CD14-positive monocyte (primary cell): ENCODE data around the gene ACSS1. TPM values are rescaled to one million over a fixed set of nuclear protein-coding genes. Genes with fewer than 3 reads are reported as not detected.
A peak's percentile ranks its signal among the peaks of the same experiment; 100 is the strongest.
"Not testable (repeated sequence)": the region's sequence is repeated elsewhere in the genome, so short reads cannot be mapped to it uniquely, and the experiment has no call there.

ENCODE experiments used
- DNase-seq, 3 donors: peaks; one replicate each; pipeline ENCODE4 v3.0.0-alpha.2; 2011 to 2022
- H2AFZ ChIP-seq: 2 replicates; pipeline ENCODE4 v1.6.0; 2012; ENCODE audit warnings: mild to moderate bottlenecking, low read depth, low read length, inconsistent platforms; ENCODE audit not compliant: insufficient read depth, poor library complexity, severe bottlenecking
- H3K27ac ChIP-seq, 2 donors: 1 replicate in 1 of 2; 2 replicates in 1 of 2; pipeline ENCODE4 v1.5.1; 2012 to 2013; ENCODE audit warnings: low read length in 2 of 2, control low read depth in 1 of 2, inconsistent platforms in 1 of 2, low read depth in 1 of 2, mild to moderate bottlenecking in 1 of 2
- H3K27me3 ChIP-seq, 2 donors: one replicate each; pipeline versions ENCODE4 v1.6.0 to v1.6.1; 2011 to 2013; ENCODE audit warnings: low read length in 2 of 2; ENCODE audit not compliant: control insufficient read depth in 2 of 2, insufficient read depth in 2 of 2
- H3K36me3 ChIP-seq, 2 donors: replicated peaks in 1 of 2; 1 replicate in 1 of 2; 2 replicates in 1 of 2; pipeline versions ENCODE4 v1.5.1 to v1.6.1; 2012 to 2013; ENCODE audit warnings: low read length in 2 of 2, control low read depth in 1 of 2, inconsistent platforms in 1 of 2, mild to moderate bottlenecking in 1 of 2; ENCODE audit not compliant: insufficient read depth in 2 of 2, control insufficient read depth in 1 of 2
- H3K4me1 ChIP-seq, 2 donors: 1 replicate in 1 of 2; 2 replicates in 1 of 2; pipeline versions ENCODE4 v1.5.1 to v1.6.1; 2012 to 2013; ENCODE audit warnings: low read length in 2 of 2, control low read depth in 1 of 2, inconsistent platforms in 1 of 2, mild to moderate bottlenecking in 1 of 2, moderate library complexity in 1 of 2; ENCODE audit not compliant: insufficient read depth in 2 of 2, control insufficient read depth in 1 of 2
- H3K4me2 ChIP-seq: replicated peaks from 2 replicates; pipeline ENCODE3; 2012; ENCODE audit warnings: low read length, moderate library complexity, mild to moderate bottlenecking; ENCODE audit not compliant: poor library complexity, severe bottlenecking; ENCODE audit errors: extremely low read depth
- H3K4me3 ChIP-seq, 3 experiments: fragments of 200-600 bp in 1 of 3; sonication (generic) in 1 of 3; replicated peaks in 1 of 3; 1 replicate in 2 of 3; 2 replicates in 1 of 3; pipeline ENCODE4 v1.5.1; 2011 to 2013; ENCODE audit warnings: low read length in 3 of 3, mild to moderate bottlenecking in 3 of 3, control low read depth in 2 of 3, low read depth in 2 of 3, inconsistent platforms in 1 of 3, moderate library complexity in 1 of 3
- H3K79me2 ChIP-seq: 2 replicates; pipeline ENCODE4 v1.6.0; 2012; ENCODE audit warnings: mild to moderate bottlenecking, control low read depth, inconsistent platforms, low read length, moderate library complexity; ENCODE audit not compliant: insufficient read depth
- H3K9ac ChIP-seq: 2 replicates; pipeline ENCODE4 v1.6.0; 2017; ENCODE audit warnings: low read length, mild to moderate bottlenecking; ENCODE audit not compliant: insufficient read depth, poor library complexity, severe bottlenecking
- H3K9me3 ChIP-seq, 2 donors: replicated peaks in 1 of 2; 1 replicate in 1 of 2; 2 replicates in 1 of 2; pipeline versions ENCODE4 v1.5.1 to v1.6.1; 2012 to 2013; ENCODE audit warnings: low read length in 2 of 2, control low read depth in 1 of 2; ENCODE audit not compliant: control insufficient read depth in 1 of 2, insufficient read depth in 1 of 2
- H4K20me1 ChIP-seq: 2 replicates; pipeline ENCODE4 v1.6.0; 2012; ENCODE audit warnings: mild to moderate bottlenecking, low read length, control low read depth, moderate library complexity; ENCODE audit not compliant: insufficient read depth
- H3K27ac Mint-ChIP-seq, 7 donors: one replicate each; pipeline ENCODE4 v1.8.0; 2020; ENCODE audit warnings: mild to moderate bottlenecking in 7 of 7, mixed read lengths in 7 of 7, moderate library complexity in 6 of 7, inconsistent platforms in 2 of 7
- H3K27me3 Mint-ChIP-seq, 3 donors: one replicate each; pipeline ENCODE4 v1.8.0; 2021 to 2022; ENCODE audit warnings: low read depth in 3 of 3, mild to moderate bottlenecking in 3 of 3, mixed read lengths in 3 of 3, moderate library complexity in 3 of 3, inconsistent platforms in 1 of 3
- H3K36me3 Mint-ChIP-seq, 2 donors: one replicate each; pipeline ENCODE4 v1.8.0; 2020; ENCODE audit warnings: mixed read lengths in 2 of 2, inconsistent platforms in 1 of 2, mild to moderate bottlenecking in 1 of 2
- H3K4me1 Mint-ChIP-seq: one replicate; pipeline ENCODE4 v1.8.0; 2020; ENCODE audit warnings: mild to moderate bottlenecking, mixed read lengths
- H3K4me3 Mint-ChIP-seq, 2 donors: one replicate each; pipeline ENCODE4 v1.8.0; 2020; ENCODE audit warnings: mild to moderate bottlenecking in 2 of 2, mixed read lengths in 2 of 2, moderate library complexity in 1 of 2
- H3K9me3 Mint-ChIP-seq, 7 donors: one replicate each; pipeline ENCODE4 v1.8.0; 2020 to 2022; ENCODE audit warnings: mixed read lengths in 7 of 7, mild to moderate bottlenecking in 6 of 7, moderate library complexity in 6 of 7, inconsistent platforms in 2 of 7
- WGBS: methylation state at CpG from one replicate; pipeline ENCODE4 v1.1.5; 2013; ENCODE audit warnings: missing lambda C conversion rate; ENCODE audit not compliant: insufficient coverage; 5-methylcytosine and 5-hydroxymethylcytosine counted together
- intact Hi-C, 2 donors: fragments of 100-400 bp; cut with micrococcal nuclease; formaldehyde crosslinking; loops; one replicate each; pipeline versions ENCODE4 v1.15.0 to v1.15.1; 2023
- polyA plus RNA-seq, 3 donors: library from polyadenylated mRNA; depleted of rRNA in 1 of 3; unstranded in 2 of 3; stranded (reverse) in 1 of 3; fragments of 300-500 nt in 2 of 3; fragments of >200 nt in 1 of 3; fragmentation: Illumina TruSeq in 2 of 3; gene quantifications; 1 replicate in 2 of 3; 2 replicates in 1 of 3; pipeline ENCODE4 v1.2.3, GENCODE V29; 2012 to 2021
- TF ChIP-seq, protein P1 (sequence below): fragments of 200-600 bp; IDR thresholded peaks from one replicate; pipeline ENCODE4 v1.8.0; 2022; ENCODE audit warnings: antibody characterized with exemption, mild to moderate bottlenecking

Gene ACSS1
- polyA plus RNA-seq, 3 donors, result 26.6 to 32.0 (median 27.6) TPM

GRCh38 chr20:25005220-25005619, 52.7 kb downstream of the ACSS1 start:
- intact Hi-C loops, result no loop called here
- no peak for DNase-seq
- TF ChIP-seq, protein P1, sequence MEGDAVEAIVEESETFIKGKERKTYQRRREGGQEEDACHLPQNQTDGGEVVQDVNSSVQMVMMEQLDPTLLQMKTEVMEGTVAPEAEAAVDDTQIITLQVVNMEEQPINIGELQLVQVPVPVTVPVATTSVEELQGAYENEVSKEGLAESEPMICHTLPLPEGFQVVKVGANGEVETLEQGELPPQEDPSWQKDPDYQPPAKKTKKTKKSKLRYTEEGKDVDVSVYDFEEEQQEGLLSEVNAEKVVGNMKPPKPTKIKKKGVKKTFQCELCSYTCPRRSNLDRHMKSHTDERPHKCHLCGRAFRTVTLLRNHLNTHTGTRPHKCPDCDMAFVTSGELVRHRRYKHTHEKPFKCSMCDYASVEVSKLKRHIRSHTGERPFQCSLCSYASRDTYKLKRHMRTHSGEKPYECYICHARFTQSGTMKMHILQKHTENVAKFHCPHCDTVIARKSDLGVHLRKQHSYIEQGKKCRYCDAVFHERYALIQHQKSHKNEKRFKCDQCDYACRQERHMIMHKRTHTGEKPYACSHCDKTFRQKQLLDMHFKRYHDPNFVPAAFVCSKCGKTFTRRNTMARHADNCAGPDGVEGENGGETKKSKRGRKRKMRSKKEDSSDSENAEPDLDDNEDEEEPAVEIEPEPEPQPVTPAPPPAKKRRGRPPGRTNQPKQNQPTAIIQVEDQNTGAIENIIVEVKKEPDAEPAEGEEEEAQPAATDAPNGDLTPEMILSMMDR, result no peak
- Mint-ChIP-seq H3K4me3 (no peak overlapping the region), H3K36me3 (peaks cover 58 to 60% of the 10 kb centered on the region in 2 donors), H3K9me3 (peaks cover 0 to 3% (median 0%) of the 10 kb centered on the region in 7 donors), H3K4me1 (no peaks in the 10 kb centered on the region), H3K27ac (peak overlapping the region in 1 of 7 donors; percentile 72), H3K27me3 (no peaks in the 10 kb centered on the region)
- H3K27me3 ChIP-seq, result no peaks in the 10 kb centered on the region
- H3K4me1 ChIP-seq, result no peaks in the 10 kb centered on the region
- 100% methylated on average over 1 of the region's 2 CpGs for WGBS
- H3K79me2 ChIP-seq, result no peaks in the 10 kb centered on the region
- H3K27ac ChIP-seq, result no peak overlapping the region
- H3K4me3 ChIP-seq, result no peak overlapping the region
- H2AFZ ChIP-seq, result no peak overlapping the region
- no peaks in the 10 kb centered on the region for H4K20me1 ChIP-seq
- H3K9ac ChIP-seq, result no peak overlapping the region
- no peaks in the 10 kb centered on the region for H3K9me3 ChIP-seq
- H3K36me3 ChIP-seq, result peaks cover 45 to 56% of the 10 kb centered on the region in 2 donors
- H3K4me2 ChIP-seq, result no peak overlapping the region

GRCh38 chr20:25003002-25003401, 54.9 kb downstream of the ACSS1 start:
- H3K4me2 ChIP-seq, result no peak overlapping the region
- no peak overlapping the region for H3K4me3 Mint-ChIP-seq
- H3K36me3 ChIP-seq, result peaks cover 22 to 34% of the 10 kb centered on the region in 2 donors
- intact Hi-C loops, result no loop called here
- H3K36me3 Mint-ChIP-seq, result peaks cover 39 to 43% of the 10 kb centered on the region in 2 donors
- DNase-seq, result no peak
- no peaks in the 10 kb centered on the region for H3K27me3 Mint-ChIP-seq
- H3K4me1 Mint-ChIP-seq, result peaks cover 7% of the 10 kb centered on the region
- H3K9me3 ChIP-seq, result no peaks in the 10 kb centered on the region
- peak overlapping the region in 1 of 7 donors; percentile 64 for H3K27ac Mint-ChIP-seq
- H3K27me3 ChIP-seq, result no peaks in the 10 kb centered on the region
- H3K27ac ChIP-seq, result no peak overlapping the region
- WGBS, result no CpG with 5 or more reads among the region's 1 CpG
- no peaks in the 10 kb centered on the region for H3K79me2 ChIP-seq
- no peak overlapping the region for H3K9ac ChIP-seq
- no peaks in the 10 kb centered on the region for H4K20me1 ChIP-seq
- no peak overlapping the region for H3K4me3 ChIP-seq
- no peak overlapping the region for H2AFZ ChIP-seq
- H3K9me3 Mint-ChIP-seq, result peaks cover 0 to 3% (median 0%) of the 10 kb centered on the region in 7 donors
- TF ChIP-seq, protein P1, result no peak
- no peaks in the 10 kb centered on the region for H3K4me1 ChIP-seq

DNA sequence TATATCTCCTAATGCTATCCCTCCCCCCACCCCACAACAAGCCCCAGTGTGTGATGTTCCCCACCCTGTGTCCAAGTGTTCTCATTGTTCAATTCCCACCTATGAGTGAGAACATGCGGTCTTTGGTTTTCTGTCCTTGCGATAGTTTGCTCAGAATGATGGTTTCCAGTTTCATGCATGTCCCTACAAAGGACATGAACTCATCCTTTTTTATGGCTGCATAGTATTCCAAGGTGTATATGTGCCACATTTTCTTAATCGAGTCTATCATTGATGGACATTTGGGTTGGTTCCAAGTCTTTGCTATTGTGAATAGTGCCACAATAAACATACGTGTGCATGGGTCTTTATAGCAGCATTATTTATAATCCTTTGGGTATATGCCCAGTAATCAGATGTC, 56.6 kb downstream of the ACSS1 start:
- H3K27ac Mint-ChIP-seq, DNase-seq, H4K20me1 ChIP-seq, intact Hi-C loops, H2AFZ ChIP-seq, H3K27me3 ChIP-seq, H3K4me1 Mint-ChIP-seq, H3K4me3 Mint-ChIP-seq, H3K9me3 Mint-ChIP-seq, H3K27me3 Mint-ChIP-seq, H3K79me2 ChIP-seq, H3K4me1 ChIP-seq, H3K4me3 ChIP-seq, H3K4me2 ChIP-seq, H3K9ac ChIP-seq, H3K9me3 ChIP-seq, H3K27ac ChIP-seq: not testable (repeated sequence)
- H3K36me3 Mint-ChIP-seq, result peaks cover 24 to 27% of the 10 kb centered on the region in 2 donors
- no CpG with 5 or more reads among the region's 4 CpGs for WGBS
- peaks cover 6 to 18% of the 10 kb centered on the region in 2 donors for H3K36me3 ChIP-seq
